A549 (cell line): ENCODE results near the gene CACNA1C.

Experiments
- POLR2AphosphoS2 ChIP-seq: conservative IDR thresholded peaks from 2 replicates; pipeline ENCODE4 v1.6.1; 2012; ENCODE audit warnings: low read length, improper control_type of control experiment, inconsistent platforms
- RCOR1 ChIP-seq: fragments of 150-350 bp; IDR thresholded peaks from 2 replicates; pipeline ENCODE4 v1.6.1; 2014; ENCODE audit warnings: antibody characterized with exemption, low read length, low read depth
- TF ChIP-seq, protein P1 (sequence below): fragments of >200 bp; sonication (Bioruptor Twin); formaldehyde crosslinking; IDR thresholded peaks from 3 replicates; pipeline ENCODE4 v1.5.1; 2016

DNA sequence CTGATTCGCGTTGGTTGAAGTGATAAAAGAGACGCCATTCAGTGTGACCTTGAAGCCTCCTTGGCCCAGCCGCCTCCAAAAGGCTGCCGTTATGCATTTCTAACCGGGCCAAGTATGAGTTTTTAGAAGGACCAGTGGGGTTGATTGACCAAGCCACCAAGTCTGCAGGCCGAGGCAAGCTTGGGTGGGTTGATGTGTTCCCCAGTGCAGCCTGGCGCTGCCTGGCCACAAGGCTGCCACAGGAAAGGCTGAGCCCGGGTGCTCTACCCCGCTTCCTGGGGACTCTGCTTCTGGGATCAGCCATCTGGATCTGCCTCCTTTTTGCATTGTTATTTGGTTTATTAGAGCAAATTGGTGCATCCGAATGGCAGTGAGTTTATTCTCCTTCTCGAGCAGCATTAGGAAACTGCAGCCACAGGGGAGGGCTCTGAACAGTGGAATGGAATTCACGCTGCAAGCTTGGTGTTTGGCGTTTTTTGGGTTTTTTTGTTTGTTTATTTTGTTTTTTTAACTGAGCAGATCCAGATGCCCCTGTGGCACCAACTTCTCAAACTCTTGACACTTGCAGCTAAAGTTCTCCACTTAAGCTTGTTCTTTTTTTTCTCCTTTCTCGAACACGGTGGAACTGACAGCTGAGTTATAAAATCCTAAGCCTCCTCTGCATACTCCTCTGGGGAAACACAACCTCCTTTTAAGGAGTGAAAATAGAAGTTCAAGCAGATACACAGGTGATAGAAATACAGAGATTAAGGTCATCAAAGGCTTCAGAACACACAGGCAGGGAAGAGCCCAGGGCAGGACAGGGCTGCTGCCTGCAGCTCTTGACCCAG is 596.6 kb downstream of the CACNA1C start:
- TF ChIP-seq RCOR1 (no peak), POLR2AphosphoS2 (no peak)
- TF ChIP-seq, protein P1, sequence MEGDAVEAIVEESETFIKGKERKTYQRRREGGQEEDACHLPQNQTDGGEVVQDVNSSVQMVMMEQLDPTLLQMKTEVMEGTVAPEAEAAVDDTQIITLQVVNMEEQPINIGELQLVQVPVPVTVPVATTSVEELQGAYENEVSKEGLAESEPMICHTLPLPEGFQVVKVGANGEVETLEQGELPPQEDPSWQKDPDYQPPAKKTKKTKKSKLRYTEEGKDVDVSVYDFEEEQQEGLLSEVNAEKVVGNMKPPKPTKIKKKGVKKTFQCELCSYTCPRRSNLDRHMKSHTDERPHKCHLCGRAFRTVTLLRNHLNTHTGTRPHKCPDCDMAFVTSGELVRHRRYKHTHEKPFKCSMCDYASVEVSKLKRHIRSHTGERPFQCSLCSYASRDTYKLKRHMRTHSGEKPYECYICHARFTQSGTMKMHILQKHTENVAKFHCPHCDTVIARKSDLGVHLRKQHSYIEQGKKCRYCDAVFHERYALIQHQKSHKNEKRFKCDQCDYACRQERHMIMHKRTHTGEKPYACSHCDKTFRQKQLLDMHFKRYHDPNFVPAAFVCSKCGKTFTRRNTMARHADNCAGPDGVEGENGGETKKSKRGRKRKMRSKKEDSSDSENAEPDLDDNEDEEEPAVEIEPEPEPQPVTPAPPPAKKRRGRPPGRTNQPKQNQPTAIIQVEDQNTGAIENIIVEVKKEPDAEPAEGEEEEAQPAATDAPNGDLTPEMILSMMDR, result no peak
